HepG2 (cell line): ENCODE measurements around the gene FBRSL1. TPM values are rescaled to one million over a fixed set of nuclear protein-coding genes. Genes with fewer than 3 reads are reported as not detected.
A peak's percentile ranks its signal among the peaks of the same experiment; 100 is the strongest.

Experiments used
- ATAC-seq: fragments of 200-7000 bp; cut with Tn5 transposase; 3 replicates; pipeline ENCODE4 v1.9.1; 2020; ENCODE audit warnings: mild to moderate bottlenecking, moderate library complexity
- BruUV-seq: library from RNA; stranded (reverse); fragments of 400-500 nt; replicated peaks from 2 replicates; lab custom pipeline; 2021; lab: Mats Ljungman, UMichigan
- CTCF ChIA-PET: fragments of 300-600 bp; formaldehyde crosslinking; extraction: SDS; loops from one replicate; lab custom pipeline; 2021; ENCODE audit warnings: low total read pairs, inconsistent platforms, low intra/inter-chr PET ratio; lab: Yijun Ruan, JAX
- POLR2A ChIA-PET: fragments of 350-600 bp; sonication (Branson Sonifier 250); formaldehyde crosslinking; loops from one replicate; lab custom pipeline; 2020; ENCODE audit warnings: antibody characterized with exemption, inconsistent platforms; lab: Yijun Ruan, JAX
- DNase-seq: peaks from one replicate; pipeline ENCODE4 v3.0.0-alpha.2; 2015; ENCODE audit warnings: low spot score
- FAIRE-seq: peaks from 3 replicates; lab custom pipeline; 2011; peaks lifted over from hg19 to GRCh38; lab: Jason Lieb, UNC
- H2AFZ ChIP-seq: one replicate; pipeline ENCODE4 v1.6.1; 2011; ENCODE audit warnings: low read length, inconsistent platforms
- H3K27ac ChIP-seq: fragments of 300-600 bp; 3 replicates; pipeline ENCODE4 v1.8.0; 2011; ENCODE audit warnings: mixed run types, mild to moderate bottlenecking, mixed read lengths, low read length, inconsistent platforms; ENCODE audit not compliant: insufficient read depth; ENCODE audit errors: extremely low read length
- H3K27me3 ChIP-seq, 2 experiments: fragments of 200-600 bp in 1 of 2; 2 replicates in 1 of 2; 3 replicates in 1 of 2; pipeline versions ENCODE4 v1.6.0 to v1.8.0; 2011; ENCODE audit warnings: low read length in 2 of 2, mild to moderate bottlenecking in 2 of 2, moderate library complexity in 2 of 2, inconsistent platforms in 1 of 2; ENCODE audit not compliant: insufficient read depth in 2 of 2, control insufficient read depth in 1 of 2
- H3K36me3 ChIP-seq, 2 experiments: fragments of 200-600 bp in 1 of 2; replicated peaks in 1 of 2; 2 replicates in 1 of 2; 3 replicates in 1 of 2; pipeline versions ENCODE4 v1.5.1 to v1.8.0; 2011; ENCODE audit warnings: low read length in 2 of 2, inconsistent platforms in 1 of 2; ENCODE audit not compliant: insufficient read depth in 2 of 2, control insufficient read depth in 1 of 2
- H3K4me1 ChIP-seq: 2 replicates; pipeline ENCODE4 v1.5.1; 2012; ENCODE audit warnings: low read length, inconsistent platforms; ENCODE audit not compliant: insufficient read depth
- H3K4me2 ChIP-seq: 2 replicates; pipeline ENCODE4 v1.6.0; 2011; ENCODE audit warnings: low read depth, low read length, inconsistent platforms
- H3K4me3 ChIP-seq, 3 experiments: fragments of 200-600 bp in 1 of 3; sonication (generic), shearing (Covaris generic) in 1 of 3; replicated peaks in 1 of 3; 2 replicates each; pipeline ENCODE4 v1.5.1; 2011 to 2016; ENCODE audit warnings: low read length in 3 of 3, inconsistent platforms in 2 of 3, low read depth in 2 of 3, mild to moderate bottlenecking in 2 of 3, control low read depth in 1 of 3, mixed read lengths in 1 of 3; ENCODE audit not compliant: insufficient read depth in 1 of 3
- H3K79me2 ChIP-seq: one replicate; pipeline ENCODE4 v1.6.1; 2011; ENCODE audit warnings: low read length, inconsistent platforms; ENCODE audit not compliant: insufficient read depth
- H3K9ac ChIP-seq: 2 replicates; pipeline ENCODE4 v1.6.0; 2011; ENCODE audit warnings: mild to moderate bottlenecking, low read depth, low read length, inconsistent platforms; ENCODE audit not compliant: insufficient read depth
- H3K9me3 ChIP-seq: 2 replicates; pipeline ENCODE4 v1.5.1; 2012; ENCODE audit warnings: mild to moderate bottlenecking, low read length
- H4K20me1 ChIP-seq: 2 replicates; pipeline ENCODE4 v1.6.0; 2011; ENCODE audit warnings: inconsistent platforms, mild to moderate bottlenecking, low read length, moderate library complexity; ENCODE audit not compliant: insufficient read depth
- AGO2 ChIP-seq: fragments of 200-400 bp; formaldehyde crosslinking; optimal IDR thresholded peaks from 2 replicates; pipeline ENCODE3; 2017; ENCODE audit warnings: mild to moderate bottlenecking, low read depth, low read length, moderate library complexity
- AKAP8 ChIP-seq: sonication (generic); formaldehyde crosslinking; IDR thresholded peaks from 2 replicates; pipeline ENCODE4 v1.5.1; 2020; ENCODE audit warnings: mild to moderate bottlenecking, missing genetic modification reagents
- CENPT ChIP-seq: sonication (generic); formaldehyde crosslinking; IDR thresholded peaks from 2 replicates; pipeline ENCODE4 v1.8.0; 2022; ENCODE audit warnings: low read depth, mild to moderate bottlenecking, moderate library complexity, missing genetic modification reagents
- CSRNP1 ChIP-seq: sonication (generic); formaldehyde crosslinking; IDR thresholded peaks from 2 replicates; pipeline ENCODE4 v1.8.1; 2023; ENCODE audit warnings: mild to moderate bottlenecking, missing genetic modification reagents
- NFRKB ChIP-seq: fragments of 450-650 bp; IDR thresholded peaks from 2 replicates; pipeline ENCODE4 v1.6.1; 2017
- PCBP2 ChIP-seq: fragments of 200-400 bp; formaldehyde crosslinking; optimal IDR thresholded peaks from 2 replicates; pipeline ENCODE3; 2018; ENCODE audit warnings: low read length, low read depth; ENCODE audit not compliant: poor library complexity, severe bottlenecking
- ZFX ChIP-seq: sonication (generic); formaldehyde crosslinking; IDR thresholded peaks from 2 replicates; pipeline ENCODE4 v1.4.0; 2020; ENCODE audit warnings: mild to moderate bottlenecking, low read depth, missing genetic modification reagents, moderate library complexity
- ZNF30 ChIP-seq: sonication (generic); formaldehyde crosslinking; IDR thresholded peaks from 2 replicates; pipeline ENCODE4 v1.5.0; 2020; ENCODE audit warnings: mild to moderate bottlenecking, missing genetic modification reagents
- ZNF331 ChIP-seq: sonication (generic); formaldehyde crosslinking; IDR thresholded peaks from 2 replicates; pipeline ENCODE4 v1.4.0; 2020; ENCODE audit warnings: missing genetic modification reagents
- ZNF33B ChIP-seq: sonication (generic); formaldehyde crosslinking; IDR thresholded peaks from 2 replicates; pipeline ENCODE4 v1.5.1; 2020; ENCODE audit warnings: mild to moderate bottlenecking, missing genetic modification reagents
- ZNF367 ChIP-seq: sonication (generic); formaldehyde crosslinking; IDR thresholded peaks from 2 replicates; pipeline ENCODE4 v1.4.0; 2020; ENCODE audit warnings: missing genetic modification reagents, borderline replicate concordance
- ZNF589 ChIP-seq: sonication (generic); formaldehyde crosslinking; conservative IDR thresholded peaks from 2 replicates; pipeline ENCODE4 v1.8.0; 2022; ENCODE audit warnings: mild to moderate bottlenecking, moderate library complexity, missing genetic modification reagents
- ZNF674 ChIP-seq: sonication (generic); formaldehyde crosslinking; IDR thresholded peaks from 2 replicates; pipeline ENCODE4 v1.5.0; 2020; ENCODE audit warnings: low read depth, mild to moderate bottlenecking, missing genetic modification reagents
- ZNF768 ChIP-seq: sonication (generic); formaldehyde crosslinking; IDR thresholded peaks from 2 replicates; pipeline ENCODE4 v1.4.0; 2020; ENCODE audit warnings: missing genetic modification reagents
- ZSCAN25 ChIP-seq: sonication (generic); formaldehyde crosslinking; IDR thresholded peaks from 2 replicates; pipeline ENCODE4 v1.8.0; 2022; ENCODE audit warnings: mild to moderate bottlenecking, missing genetic modification reagents
- WGBS: methylation state at CpG from one replicate; pipeline ENCODE4 v1.1.6; 2017; ENCODE audit warnings: low lambda C conversion rate; 5-methylcytosine and 5-hydroxymethylcytosine counted together
- in situ Hi-C: cut with HindIII; loops from 2 replicates; pipeline ENCODE4 v1.10.0; 2017; ENCODE audit warnings: low pct_unique_long_range_greater_than_20kb; ENCODE audit not compliant: extremely low pct_ligation_motif_present
- intact Hi-C: fragments of 100-400 bp; cut with micrococcal nuclease; formaldehyde crosslinking; loops from one replicate; pipeline ENCODE4 v1.10.0; 2022; ENCODE audit not compliant: unreplicated experiment
- polyA plus RNA-seq, 8 experiments: library from polyadenylated mRNA; depleted of rRNA in 3 of 8; stranded (reverse) in 7 of 8; unstranded in 1 of 8; fragments of >200 nt; fragmentation: Illumina TruSeq in 4 of 8; extraction: Trizol in 4 of 8; gene quantifications; 2 replicates each; pipeline versions ENCODE4 v1.2.1 to v1.2.3, GENCODE V29; 2011 to 2016; ENCODE audit warnings: low read depth in 4 of 8, missing spikeins in 1 of 8, mixed read lengths in 1 of 8; ENCODE audit not compliant: insufficient read depth in 1 of 8
- total RNA-seq, 5 experiments: library from RNA; depleted of rRNA; stranded (reverse); fragments of >200 nt; fragmentation: Illumina TruSeq; extraction: Trizol; gene quantifications; 2 replicates each; pipeline ENCODE4 v1.2.3, GENCODE V29; 2016; ENCODE audit warnings: low read depth in 1 of 5
- TF ChIP-seq, protein P1 (sequence below): sonication (generic); formaldehyde crosslinking; conservative IDR thresholded peaks from 2 replicates; pipeline ENCODE4 v1.4.0; 2020; ENCODE audit warnings: missing genetic modification reagents

The FBRSL1 gene
- total and polyA plus RNA-seq, 2 of the 13 experiments (the other 11 are each of a cell fraction or from before 2014, with no cell fraction given), result 3.6 to 7.9 TPM

DNA sequence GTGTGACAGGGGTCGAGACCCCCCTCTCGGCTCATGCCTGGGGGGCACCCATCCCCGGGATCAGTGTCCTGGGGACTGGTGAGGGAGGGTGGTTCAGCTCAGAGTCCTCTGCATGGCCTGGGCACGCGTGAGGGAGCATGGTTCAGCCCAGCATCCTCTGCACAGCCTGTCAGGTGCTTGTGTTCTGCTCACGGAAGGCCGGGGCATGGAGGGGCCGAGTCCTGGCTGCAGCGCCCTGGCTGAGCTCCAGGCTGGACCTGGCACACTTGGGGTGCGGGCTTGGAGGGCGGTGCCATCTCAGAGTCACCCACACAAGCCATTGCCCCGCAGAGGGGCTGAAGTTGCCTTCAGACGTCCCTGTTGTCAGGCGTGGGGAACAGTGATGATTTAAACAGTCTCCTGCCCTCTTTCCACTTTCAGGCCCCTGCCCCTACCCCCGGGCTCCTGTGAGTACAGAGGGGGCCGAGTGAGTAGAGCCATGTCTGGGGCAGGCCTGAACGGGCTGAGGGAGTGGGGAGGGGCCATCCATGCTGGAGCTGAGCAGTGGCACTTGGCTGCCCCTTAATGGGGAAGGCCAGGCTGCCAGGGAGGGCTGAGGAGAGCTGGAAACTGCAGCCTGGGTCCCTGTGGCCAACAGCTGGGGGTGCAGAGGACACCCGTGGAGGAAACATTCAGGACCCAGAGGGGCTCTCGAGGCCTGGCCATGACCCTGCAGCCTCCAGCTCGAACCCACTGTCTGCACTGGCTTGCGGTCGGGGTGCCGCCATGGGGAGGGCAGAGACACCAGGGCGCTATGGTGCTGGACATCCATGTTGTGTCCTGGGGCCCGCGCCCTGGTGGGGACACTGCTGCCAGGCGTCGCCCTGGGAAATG, 22.5 kb downstream of the FBRSL1 start:
- Histone ChIP-seq H3K4me1 (peaks cover 14% of the 10 kb centered on the region), H3K4me3 (no peak overlapping the region), H3K27me3 (no peaks in the 10 kb centered on the region), H3K4me2 (no peak overlapping the region), H3K79me2 (no peaks in the 10 kb centered on the region), H3K27ac (no peak overlapping the region), H3K36me3 (peaks cover 1 to 7% of the 10 kb centered on the region in 2 experiments; a peak in 2 of 5 replicates), H4K20me1 (peaks cover 7% of the 10 kb centered on the region; the same call in 1 of the 2 replicates), H2AFZ (no peak overlapping the region), H3K9me3 (no peaks in the 10 kb centered on the region), H3K9ac (no peak overlapping the region)
- ChIA-PET POLR2A (no interaction called here), CTCF (no interaction called here)
- ATAC-seq, result no peak
- no peak for FAIRE-seq
- TF ChIP-seq CENPT (CRISPR knock-in tag) (no peak), ZFX (CRISPR knock-in tag) (no peak), ZNF30 (no peak), AKAP8 (CRISPR knock-in tag) (peak; percentile 54; the same call in 1 of the 2 replicates), PCBP2 (no peak), ZNF367 (CRISPR knock-in tag) (no peak), AGO2 (peak; percentile 72), ZNF674 (CRISPR knock-in tag) (no peak), ZNF768 (0 out of 2 replicates have a peak, but pooled peaks have one; percentile 10), ZNF33B (CRISPR knock-in tag) (no peak), ZNF331 (CRISPR knock-in tag) (no peak), ZSCAN25 (CRISPR knock-in tag) (no peak), CSRNP1 (CRISPR knock-in tag) (no peak), NFRKB (no peak), ZNF589 (CRISPR knock-in tag) (no peak)
- TF ChIP-seq, protein P1, sequence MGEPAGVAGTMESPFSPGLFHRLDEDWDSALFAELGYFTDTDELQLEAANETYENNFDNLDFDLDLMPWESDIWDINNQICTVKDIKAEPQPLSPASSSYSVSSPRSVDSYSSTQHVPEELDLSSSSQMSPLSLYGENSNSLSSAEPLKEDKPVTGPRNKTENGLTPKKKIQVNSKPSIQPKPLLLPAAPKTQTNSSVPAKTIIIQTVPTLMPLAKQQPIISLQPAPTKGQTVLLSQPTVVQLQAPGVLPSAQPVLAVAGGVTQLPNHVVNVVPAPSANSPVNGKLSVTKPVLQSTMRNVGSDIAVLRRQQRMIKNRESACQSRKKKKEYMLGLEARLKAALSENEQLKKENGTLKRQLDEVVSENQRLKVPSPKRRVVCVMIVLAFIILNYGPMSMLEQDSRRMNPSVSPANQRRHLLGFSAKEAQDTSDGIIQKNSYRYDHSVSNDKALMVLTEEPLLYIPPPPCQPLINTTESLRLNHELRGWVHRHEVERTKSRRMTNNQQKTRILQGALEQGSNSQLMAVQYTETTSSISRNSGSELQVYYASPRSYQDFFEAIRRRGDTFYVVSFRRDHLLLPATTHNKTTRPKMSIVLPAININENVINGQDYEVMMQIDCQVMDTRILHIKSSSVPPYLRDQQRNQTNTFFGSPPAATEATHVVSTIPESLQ (CRISPR knock-in tag), result no peak
- no TSS peak for BruUV-seq
- intact Hi-C loops, result no loop called here
- DNase-seq, result no peak
- WGBS, result 91% methylated on average over 14 of the region's 28 CpGs
- in situ Hi-C loops, result no loop called here
